Fibroblast of the aortic adventitia (primary cell): ENCODE results near the gene ANKS1A. TPM values are rescaled to one million over a fixed set of nuclear protein-coding genes. Genes with fewer than 3 reads are reported as not detected.
A peak's percentile ranks its signal among the peaks of the same experiment; 100 is the strongest.

ENCODE experiments used
- DNase-seq: peaks from one replicate; pipeline ENCODE4 v3.0.0-alpha.2; 2010; ENCODE audit warnings: low read depth
- H3K4me3 ChIP-seq: 2 replicates; pipeline ENCODE4 v1.5.1; 2011; ENCODE audit warnings: low read depth, mild to moderate bottlenecking, control low read depth, low read length, moderate library complexity
- total RNA-seq: library from RNA; depleted of rRNA; stranded (reverse); fragments of >200 nt; gene quantifications from 2 replicates; pipeline ENCODE4 v1.2.3, GENCODE V29; 2012; ENCODE audit warnings: low replicate concordance
- TF ChIP-seq, protein P1 (sequence below): IDR thresholded peaks from 2 replicates; pipeline ENCODE4 v1.5.1; 2011; ENCODE audit warnings: mild to moderate bottlenecking, low read length, control low read depth, inconsistent platforms; ENCODE audit not compliant: insufficient read depth

Gene ANKS1A
- total RNA-seq, 1 donor = 7.6 TPM

GRCh38 chr6:34955442-34955841 lies 66.4 kb downstream of the ANKS1A start:
- TF ChIP-seq, protein P1, sequence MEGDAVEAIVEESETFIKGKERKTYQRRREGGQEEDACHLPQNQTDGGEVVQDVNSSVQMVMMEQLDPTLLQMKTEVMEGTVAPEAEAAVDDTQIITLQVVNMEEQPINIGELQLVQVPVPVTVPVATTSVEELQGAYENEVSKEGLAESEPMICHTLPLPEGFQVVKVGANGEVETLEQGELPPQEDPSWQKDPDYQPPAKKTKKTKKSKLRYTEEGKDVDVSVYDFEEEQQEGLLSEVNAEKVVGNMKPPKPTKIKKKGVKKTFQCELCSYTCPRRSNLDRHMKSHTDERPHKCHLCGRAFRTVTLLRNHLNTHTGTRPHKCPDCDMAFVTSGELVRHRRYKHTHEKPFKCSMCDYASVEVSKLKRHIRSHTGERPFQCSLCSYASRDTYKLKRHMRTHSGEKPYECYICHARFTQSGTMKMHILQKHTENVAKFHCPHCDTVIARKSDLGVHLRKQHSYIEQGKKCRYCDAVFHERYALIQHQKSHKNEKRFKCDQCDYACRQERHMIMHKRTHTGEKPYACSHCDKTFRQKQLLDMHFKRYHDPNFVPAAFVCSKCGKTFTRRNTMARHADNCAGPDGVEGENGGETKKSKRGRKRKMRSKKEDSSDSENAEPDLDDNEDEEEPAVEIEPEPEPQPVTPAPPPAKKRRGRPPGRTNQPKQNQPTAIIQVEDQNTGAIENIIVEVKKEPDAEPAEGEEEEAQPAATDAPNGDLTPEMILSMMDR = no peak
- DNase-seq = no peak
- H3K4me3 ChIP-seq = no peak overlapping the region

DNA sequence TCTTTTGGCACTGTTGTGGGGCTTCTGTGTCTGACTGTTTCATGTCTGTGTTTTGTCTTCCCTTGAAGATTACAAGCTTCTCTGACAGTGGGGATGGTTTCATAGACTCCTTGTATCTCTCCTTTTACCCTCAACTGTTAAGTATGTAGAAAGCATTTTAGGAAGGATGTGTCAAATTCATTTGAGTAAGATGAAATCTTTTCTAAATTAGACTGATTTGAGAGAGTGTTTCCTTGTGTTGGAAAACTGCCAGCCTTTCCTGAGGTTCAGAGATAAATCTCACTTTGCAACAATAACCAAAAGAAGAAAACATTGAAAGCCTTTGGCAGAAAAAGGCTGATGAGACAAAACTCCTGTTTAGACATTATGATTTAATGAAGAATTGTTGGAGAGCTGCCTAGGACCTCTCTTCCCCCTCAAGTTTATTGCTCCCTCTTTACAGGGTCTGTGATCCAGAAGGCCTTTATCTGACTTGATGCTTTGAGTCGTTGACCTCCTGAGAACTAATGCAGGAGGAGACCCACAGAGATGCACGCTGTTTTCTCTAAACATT lies 68.3 kb downstream of the ANKS1A start:
- H3K4me3 ChIP-seq = no peak overlapping the region
- TF ChIP-seq, protein P1 = no peak
- DNase-seq = peak; percentile 27

DNA sequence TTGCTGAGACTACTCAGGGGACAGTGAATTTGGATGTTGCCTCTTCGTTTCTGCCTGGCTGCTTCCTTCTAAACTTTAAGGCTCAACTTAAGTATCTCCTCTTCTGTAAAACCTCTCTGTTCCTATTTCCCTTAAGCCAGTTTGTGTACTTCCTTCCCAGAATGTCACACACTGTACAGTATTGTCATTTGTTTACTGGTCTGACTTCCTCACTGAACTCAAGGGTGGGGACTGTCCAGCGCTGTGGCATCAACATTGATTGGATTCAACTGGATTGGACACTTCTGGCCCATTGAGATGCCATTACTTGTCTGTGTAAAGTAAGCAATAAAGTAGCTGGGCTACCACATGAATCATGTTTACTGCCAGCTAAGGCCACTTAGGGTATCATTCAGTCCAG lies 69.7 kb downstream of the ANKS1A start:
- no peak for DNase-seq
- TF ChIP-seq, protein P1 = no peak
- H3K4me3 ChIP-seq = no peak overlapping the region

GRCh38 chr6:34959224-34959623 lies 70.2 kb downstream of the ANKS1A start:
- TF ChIP-seq, protein P1 = no peak
- no peak for DNase-seq
- no peak overlapping the region for H3K4me3 ChIP-seq

GRCh38 chr6:34961082-34961481 lies 72.0 kb downstream of the ANKS1A start:
- TF ChIP-seq, protein P1 = no peak

GRCh38 chr6:34961574-34961973 lies 72.5 kb downstream of the ANKS1A start:
- no peak overlapping the region for H3K4me3 ChIP-seq
- DNase-seq = no peak
- TF ChIP-seq, protein P1 = no peak

More at GRCh38 chr6:34961082-34961481, 72.0 kb downstream of the ANKS1A start:
- no peak for DNase-seq
- H3K4me3 ChIP-seq = no peak overlapping the region

- no peak overlapping the region for H3K4me3 ChIP-seq
- peak; percentile 88 for DNase-seq
Measured at GRCh38 chr6:34964564-34964963, 75.5 kb downstream of the ANKS1A start.

More at GRCh38 chr6:34964564-34964963, 75.5 kb downstream of the ANKS1A start:
- TF ChIP-seq, protein P1 = no peak
